Caki2 (cell line): ENCODE measurements around the gene MAGEA12. TPM values are rescaled to one million over a fixed set of nuclear protein-coding genes. Genes with fewer than 3 reads are reported as not detected.
"Not testable (repeated sequence)": the region's sequence is repeated elsewhere in the genome, so short reads cannot be mapped to it uniquely, and the experiment has no call there.

ENCODE experiments used
- DNase-seq: peaks from one replicate; pipeline ENCODE4 v3.0.0-alpha.2; 2015; ENCODE audit warnings: low read depth
- in situ Hi-C: cut with HindIII; loops from 2 replicates; pipeline ENCODE4 v1.10.0; 2016; ENCODE audit warnings: low sequenced_read_pairs, low pct_unique_long_range_greater_than_20kb, mixed read lengths
- total RNA-seq: library from RNA; depleted of rRNA; stranded (reverse); fragments of >200 nt; shearing (Covaris generic); gene quantifications from 2 replicates; pipeline ENCODE4 v1.2.3, GENCODE V29; 2014; ENCODE audit warnings: low replicate concordance; rRNA removed

The MAGEA12 gene
- total RNA-seq, 1 experiment from 2014 or later = not detected

DNA sequence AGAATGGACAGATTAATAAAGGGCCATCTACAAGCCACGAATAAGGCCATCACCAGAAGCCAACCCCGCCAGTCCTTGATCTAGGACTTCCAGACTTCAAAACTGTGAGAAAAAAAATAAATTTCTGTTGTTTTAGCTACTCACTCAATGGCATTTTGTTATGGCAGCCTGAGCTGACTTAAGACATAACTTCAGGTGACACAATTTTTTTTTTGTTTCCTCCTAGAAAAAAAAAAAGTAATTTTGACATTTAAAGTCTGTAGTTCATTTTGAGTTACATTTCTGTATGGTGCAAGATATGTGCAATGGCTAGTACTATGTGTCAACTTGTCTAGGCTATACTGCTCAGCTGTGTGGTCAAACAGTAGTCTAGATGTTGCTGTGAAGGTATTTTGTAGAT, 25.4 kb downstream of the MAGEA12 start, which contains the start of gene CSAG3:
Gene CSAG3, plus strand, starts transcription at position 301 of the 400 bp plus-strand sequence.
- DNase-seq, in situ Hi-C loops: not testable (repeated sequence)

DNA sequence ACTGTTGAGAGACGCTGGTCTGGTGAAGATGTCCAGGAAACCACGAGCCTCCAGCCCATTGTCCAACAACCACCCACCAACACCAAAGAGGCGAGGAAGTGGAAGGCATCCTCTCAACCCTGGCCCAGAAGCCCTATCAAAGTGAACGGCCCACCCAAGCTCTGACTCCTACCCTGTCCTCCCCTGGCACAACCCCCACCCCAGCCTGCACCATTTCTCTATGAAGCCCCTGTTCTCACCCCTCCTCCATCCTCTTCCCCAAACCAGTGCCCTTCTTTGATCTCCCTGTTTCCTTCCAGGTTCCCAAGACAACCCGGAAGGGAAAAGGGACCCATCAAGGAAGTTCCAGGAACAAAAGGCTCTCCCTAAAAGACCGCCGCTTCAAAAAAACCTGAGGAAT, 26.0 kb downstream of the MAGEA12 start:
- DNase-seq, in situ Hi-C loops: not testable (repeated sequence)

DNA sequence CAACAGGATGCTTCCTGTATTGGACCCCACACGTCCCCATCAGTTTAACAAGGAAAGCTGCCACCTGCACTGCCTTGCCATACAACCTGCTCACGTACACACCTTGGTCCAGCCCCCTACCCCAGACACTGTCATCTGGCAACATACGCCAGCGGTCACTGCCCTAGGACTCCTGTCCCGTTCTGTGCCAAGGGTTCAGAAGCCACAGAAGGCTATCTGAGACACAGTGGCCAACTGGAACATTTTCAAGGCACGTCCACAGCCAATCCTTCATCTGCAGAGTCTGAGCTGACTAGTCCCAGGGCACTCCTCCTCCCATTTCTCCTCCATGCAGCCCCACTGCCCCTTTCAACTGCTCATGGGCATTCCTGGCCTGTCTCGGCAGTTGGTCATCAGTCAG, 28.0 kb downstream of the MAGEA12 start:
- in situ Hi-C loops = not testable (repeated sequence)

DNA sequence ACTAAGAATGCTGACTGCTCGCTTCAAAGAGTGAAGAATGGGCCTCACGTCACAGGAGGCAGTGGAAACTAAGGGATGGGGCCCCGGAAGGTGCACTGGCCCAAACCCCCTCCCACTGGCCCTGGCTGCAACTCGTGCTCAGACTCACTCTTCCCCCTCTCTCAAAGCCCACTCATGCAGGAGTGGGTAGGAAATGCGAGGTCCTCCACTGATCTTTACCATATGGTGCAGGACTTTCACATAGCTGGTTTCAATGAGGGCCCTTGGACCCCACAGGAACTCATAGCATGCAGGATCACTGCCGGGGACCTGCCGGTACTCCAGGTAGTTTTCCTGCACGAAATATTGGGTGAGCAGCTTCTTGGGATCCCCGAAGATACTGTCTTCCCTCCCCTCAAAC, 33.0 kb downstream of the MAGEA12 start:
- in situ Hi-C loops = not testable (repeated sequence)

More for the DNA sequence above, 28.0 kb downstream of the MAGEA12 start:
- DNase-seq = not testable (repeated sequence)

DNA sequence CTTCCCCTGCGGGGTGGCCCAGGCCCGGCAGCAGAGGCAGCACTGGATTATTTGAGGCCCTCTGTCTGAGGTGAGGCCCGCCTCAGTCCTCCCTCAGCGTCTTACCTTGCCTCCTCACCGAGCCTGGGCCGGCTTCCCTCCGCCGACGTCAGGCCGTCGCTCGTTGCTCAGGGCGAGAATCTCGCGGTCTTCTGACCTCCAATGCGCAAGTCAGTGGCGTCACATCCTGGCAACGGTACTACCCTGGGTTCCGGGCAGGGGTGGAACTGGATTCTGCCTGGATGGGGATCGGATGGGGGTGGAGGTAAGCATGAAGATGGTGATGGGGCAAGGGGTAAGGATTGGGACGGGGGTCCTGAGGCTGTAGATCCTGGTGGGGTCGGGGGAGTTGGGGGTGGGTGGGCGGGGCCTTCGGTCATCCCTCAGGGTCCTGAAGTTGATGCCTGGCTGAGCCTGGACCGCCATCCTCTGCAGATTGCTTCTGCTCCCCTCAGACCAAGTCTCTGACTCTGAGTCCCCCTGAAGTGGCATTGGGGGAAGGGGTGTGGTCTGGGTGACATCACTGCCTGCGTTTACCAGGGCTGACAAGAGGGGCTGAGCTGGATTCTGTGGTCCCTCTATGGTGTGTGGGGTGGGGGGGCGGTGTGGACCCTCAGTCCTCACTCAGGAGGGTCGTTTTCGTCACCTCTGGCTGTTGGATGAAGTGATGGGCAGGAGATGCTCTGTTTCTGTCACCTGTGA, 36.2 kb downstream of the MAGEA12 start, which contains the start of gene MAGEA6:
Gene MAGEA6, minus strand, starts transcription at position 141 of the 741 bp plus-strand sequence. CDS start 2,039 bp downstream, outside the sequence.
- DNase-seq = not testable (repeated sequence)

More for the DNA sequence above, 33.0 kb downstream of the MAGEA12 start:
- not testable (repeated sequence) for DNase-seq

DNA sequence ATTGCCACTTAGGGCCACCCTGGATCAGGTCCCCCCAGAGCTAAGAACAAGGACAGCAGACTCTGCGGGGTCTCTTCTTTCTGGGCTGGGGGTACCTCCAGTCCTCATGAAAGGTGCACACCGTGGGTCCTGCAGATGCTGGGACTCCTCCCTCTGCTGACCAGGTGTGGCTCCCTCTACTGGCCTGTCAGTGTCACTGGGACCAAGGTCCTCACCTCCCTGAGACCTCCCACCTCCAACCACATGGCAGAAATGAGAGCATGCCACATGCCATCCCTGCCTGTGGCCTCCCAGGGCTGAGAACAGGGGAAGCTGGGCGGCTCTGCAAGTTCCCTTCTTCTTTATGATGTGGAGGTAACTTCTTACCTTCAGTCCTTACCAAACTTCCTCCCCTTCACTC, 53.5 kb downstream of the MAGEA12 start:
- DNase-seq, in situ Hi-C loops: not testable (repeated sequence)

More for the DNA sequence above, 36.2 kb downstream of the MAGEA12 start, which contains the start of gene MAGEA6:
- in situ Hi-C loops = not testable (repeated sequence)

Other genes starting within 250 kb of the MAGEA12 start
- gene GABRQ, start 95.9 kb upstream of the MAGEA12 start, total RNA-seq = 0.30 and 0.81 TPM in 2 replicates
- gene MAGEA3, start 35.0 kb upstream of the MAGEA12 start, total RNA-seq = not detected in 2 replicates
- not detected in 2 replicates for gene CSAG2, start 24.5 kb upstream of the MAGEA12 start, total RNA-seq
- gene MAGEA2B, start 19.1 kb upstream of the MAGEA12 start, total RNA-seq = not detected in 2 replicates
- not detected in 2 replicates for gene CSAG1, start within 50 bp of the MAGEA12 start, total RNA-seq
- gene MAGEA2, start 20.1 kb downstream of the MAGEA12 start, total RNA-seq = not detected in 2 replicates
- gene CSAG3, start 25.5 kb downstream of the MAGEA12 start, total RNA-seq = not detected in 2 replicates
- not detected in 2 replicates for gene MAGEA6, start 35.9 kb downstream of the MAGEA12 start, total RNA-seq
- 74.5 and 76.6 TPM in 2 replicates for gene CETN2, start 97.0 kb downstream of the MAGEA12 start, total RNA-seq
- 32.1 and 33.7 TPM in 2 replicates for gene NSDHL, start 97.3 kb downstream of the MAGEA12 start, total RNA-seq
- gene ZNF185, start 164.3 kb downstream of the MAGEA12 start, total RNA-seq = 6.0 and 7.2 TPM in 2 replicates